ENCODE data around the gene TENT5A. TPM values are rescaled to one million over a fixed set of nuclear protein-coding genes. Genes with fewer than 3 reads are reported as not detected.
"Not testable (repeated sequence)": the region's sequence is repeated elsewhere in the genome, so short reads cannot be mapped to it uniquely, and the experiment has no call there.

Gene TENT5A
- total RNA-seq, 1 donor from 2014 or later = 8.9 TPM

- peak; percentile 57 for DNase-seq (ENCODE audit: low read depth)
Observed at GRCh38 chr6:81751388-81752083, 945 bp downstream of the TENT5A start.

DNA sequence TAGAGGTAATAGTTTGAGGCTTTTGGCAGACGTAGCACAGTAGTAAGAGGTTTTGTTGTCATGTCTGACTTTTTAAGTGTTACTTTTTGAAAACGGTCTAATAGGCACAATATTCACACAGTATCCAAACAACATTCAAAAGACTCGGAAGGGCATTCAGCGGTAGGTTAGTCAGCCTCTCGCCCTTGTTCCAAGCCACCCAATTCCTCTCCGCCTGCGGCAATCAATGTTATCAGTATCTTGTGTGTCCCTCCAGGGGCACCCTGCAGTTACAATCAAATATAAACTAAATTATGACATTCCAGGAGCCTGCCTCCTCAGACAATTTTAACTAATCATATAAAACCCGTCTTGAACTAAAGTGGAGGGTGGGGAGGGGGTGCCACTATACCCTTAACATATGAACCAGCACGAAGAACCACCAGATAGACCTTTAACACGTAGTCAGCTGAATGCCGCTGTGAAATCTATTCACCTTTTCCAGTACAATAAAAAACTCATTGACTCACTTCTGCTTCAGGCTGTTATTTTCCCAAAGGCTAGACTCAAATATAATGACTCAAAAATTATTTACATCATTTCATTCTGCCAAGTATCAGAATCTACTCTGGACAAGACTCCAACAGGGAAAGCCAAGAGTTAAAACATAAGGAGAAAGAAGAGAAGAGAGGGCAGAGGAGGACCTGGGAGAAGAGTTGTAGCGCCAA, 1.6 kb downstream of the TENT5A start:
- peak; percentile 24 for DNase-seq (ENCODE audit: low read depth)

GRCh38 chr6:81750200-81750599, 2.3 kb downstream of the TENT5A start:
- no peak for DNase-seq (ENCODE audit: low read depth)

GRCh38 chr6:81749707-81750106, 2.8 kb downstream of the TENT5A start:
- peak; percentile 61 for DNase-seq (ENCODE audit: low read depth)

GRCh38 chr6:81748994-81749393, 3.5 kb downstream of the TENT5A start:
- no peak for DNase-seq (ENCODE audit: low read depth)

GRCh38 chr6:81747327-81747726, 5.2 kb downstream of the TENT5A start:
- DNase-seq (ENCODE audit: low read depth) = no peak

DNA sequence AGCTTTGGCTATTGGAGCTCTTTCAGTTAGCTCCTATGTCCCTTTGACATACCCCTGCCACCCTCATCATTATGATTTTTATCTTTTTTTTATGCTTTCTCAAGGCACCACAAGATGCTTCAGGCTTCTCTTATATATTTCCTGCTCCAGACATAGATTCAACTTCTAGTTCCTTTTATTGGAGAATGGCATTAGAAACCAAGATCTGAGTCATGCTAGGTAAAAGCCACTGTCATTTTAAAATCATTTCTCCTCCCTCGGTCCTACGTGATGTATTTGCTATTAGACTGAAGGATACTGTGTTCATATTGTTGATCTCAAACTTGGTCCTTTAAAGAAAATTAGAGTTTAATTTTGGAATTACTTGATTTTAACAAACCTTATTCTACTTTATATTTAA, 8.3 kb downstream of the TENT5A start:
- no peak for DNase-seq (ENCODE audit: low read depth)

GRCh38 chr6:81743649-81744048, 8.8 kb downstream of the TENT5A start:
- no peak for DNase-seq (ENCODE audit: low read depth)

DNA sequence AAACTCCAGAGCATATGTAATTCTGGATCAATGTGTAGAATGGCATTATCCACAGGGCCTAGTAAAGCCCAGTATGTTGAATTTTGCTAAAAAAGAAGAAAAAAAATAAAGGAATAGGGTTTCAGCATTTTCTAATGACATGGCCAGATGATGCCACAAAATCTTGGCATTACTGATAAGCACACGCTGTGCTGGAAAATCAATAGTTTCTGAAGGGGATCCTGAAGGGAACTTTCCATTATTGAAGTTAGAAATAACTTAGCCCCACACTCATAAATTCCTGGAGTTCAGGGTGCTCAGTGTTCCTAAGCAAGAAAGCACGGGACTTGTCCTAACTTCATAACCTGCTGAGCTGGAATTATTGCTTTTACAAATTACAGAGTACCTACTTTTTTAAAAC, 10.8 kb downstream of the TENT5A start:
- DNase-seq (ENCODE audit: low read depth) = no peak

DNA sequence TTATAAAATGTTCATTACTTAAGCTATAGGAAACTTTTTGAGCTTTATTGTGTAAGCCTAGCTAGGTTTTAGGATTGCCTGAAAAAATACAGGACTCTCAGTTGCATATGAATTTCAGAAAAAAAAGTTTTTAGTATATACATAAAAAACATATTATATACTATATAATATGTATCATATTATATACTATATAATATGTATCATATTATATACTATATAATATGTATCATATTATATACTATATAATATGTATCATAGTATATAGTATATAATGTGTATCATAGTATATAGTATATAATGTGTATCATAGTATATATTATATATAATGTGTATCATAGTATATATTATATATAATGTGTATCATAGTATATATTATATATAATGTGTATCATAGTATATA, 11.9 kb downstream of the TENT5A start:
- not testable (repeated sequence) for DNase-seq (ENCODE audit: low read depth)

DNA sequence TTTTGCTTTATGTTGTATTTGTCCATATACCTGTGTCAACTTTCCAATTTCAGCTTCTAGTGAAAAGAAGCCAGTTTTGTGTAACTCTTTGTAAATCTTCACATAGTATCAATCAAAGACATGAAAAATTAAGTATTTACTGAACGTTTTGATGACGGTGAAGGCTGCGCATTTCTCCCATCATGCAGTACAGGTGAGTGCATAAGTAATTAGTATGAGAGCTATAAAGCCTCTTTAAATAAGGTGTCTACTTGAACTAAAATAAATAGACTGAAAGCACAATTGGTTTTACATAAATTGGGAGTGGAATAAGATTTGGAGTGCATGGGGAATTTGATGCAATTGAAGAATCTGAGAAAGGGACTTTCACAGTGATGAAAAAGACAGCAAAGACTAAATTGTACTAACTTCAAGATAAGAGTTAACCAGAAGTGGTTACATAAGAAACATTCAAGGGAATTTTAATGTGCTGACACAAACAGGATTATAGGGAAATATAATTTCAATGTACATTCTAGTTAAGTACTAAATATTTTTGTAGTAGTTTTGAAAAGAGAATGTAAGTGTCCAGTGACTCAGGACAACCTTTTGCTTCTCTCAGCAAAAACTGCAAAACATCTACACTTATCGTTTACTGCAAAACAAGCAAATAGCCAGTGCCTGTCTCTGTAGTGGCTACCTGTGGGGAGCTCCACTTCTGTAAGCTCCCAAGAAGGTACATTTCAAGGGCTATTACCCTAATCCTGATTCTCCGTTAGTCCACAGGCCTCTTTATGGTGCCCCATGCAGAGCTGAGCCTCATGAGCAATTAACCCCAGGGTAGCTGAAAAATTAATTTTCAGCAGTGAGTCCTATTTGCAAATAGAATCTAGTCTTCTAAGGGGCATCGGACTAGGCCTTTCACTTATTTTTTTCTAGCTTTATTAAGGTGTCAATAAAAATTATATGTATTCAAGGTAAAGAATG, 13.0 kb downstream of the TENT5A start:
- no peak for DNase-seq (ENCODE audit: low read depth)

DNA sequence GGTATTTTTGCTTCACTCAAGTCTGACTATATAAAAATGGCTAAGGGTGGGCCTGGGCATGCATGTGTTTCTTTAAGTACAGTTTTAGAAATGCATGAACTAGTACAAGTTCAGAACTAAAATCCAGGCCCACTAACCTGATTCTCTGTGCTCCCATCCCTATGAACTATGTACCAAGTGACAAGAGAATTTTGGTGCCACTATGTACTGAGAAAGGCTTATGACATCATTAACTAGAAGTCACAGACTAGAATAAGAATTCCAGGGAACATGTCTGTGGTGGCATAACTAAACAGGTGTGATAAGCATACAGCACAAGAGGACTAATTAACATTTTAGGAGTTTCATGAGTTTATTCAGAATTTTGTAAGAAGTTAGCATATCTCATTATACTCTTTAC, 16.1 kb downstream of the TENT5A start:
- DNase-seq (ENCODE audit: low read depth) = no peak

DNA sequence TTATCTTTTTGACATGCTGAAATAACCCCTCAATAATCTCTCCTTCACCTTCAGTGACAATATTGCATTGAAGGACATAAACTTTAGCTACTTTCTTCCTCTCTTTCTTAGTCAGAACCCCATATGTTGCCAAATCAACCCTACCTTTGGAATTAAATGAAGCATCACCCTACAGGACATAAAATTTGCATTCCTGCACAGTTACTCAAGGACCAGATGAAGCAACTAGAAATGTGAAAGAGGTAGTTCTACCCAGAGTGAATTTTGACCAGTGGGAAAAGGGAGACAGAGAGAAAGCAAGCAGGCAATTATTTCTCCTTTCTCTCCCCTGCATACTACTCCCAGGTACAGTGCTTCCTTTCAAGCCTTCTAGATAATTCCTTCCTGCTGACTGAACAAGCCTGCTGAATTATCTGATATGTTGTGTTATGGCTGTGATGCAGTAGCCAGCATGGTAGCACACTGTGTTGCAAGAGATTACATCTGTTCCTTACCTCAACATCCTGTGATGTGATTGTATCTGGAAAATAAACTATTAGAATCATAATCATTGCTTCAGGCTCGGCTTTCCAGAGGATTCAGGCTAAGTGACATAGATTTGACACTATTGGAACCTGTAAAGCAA, 16.6 kb downstream of the TENT5A start:
- no peak for DNase-seq (ENCODE audit: low read depth)

- DNase-seq (ENCODE audit: low read depth) = no peak
Observed at GRCh38 chr6:81734500-81735150, 17.9 kb downstream of the TENT5A start.

DNA sequence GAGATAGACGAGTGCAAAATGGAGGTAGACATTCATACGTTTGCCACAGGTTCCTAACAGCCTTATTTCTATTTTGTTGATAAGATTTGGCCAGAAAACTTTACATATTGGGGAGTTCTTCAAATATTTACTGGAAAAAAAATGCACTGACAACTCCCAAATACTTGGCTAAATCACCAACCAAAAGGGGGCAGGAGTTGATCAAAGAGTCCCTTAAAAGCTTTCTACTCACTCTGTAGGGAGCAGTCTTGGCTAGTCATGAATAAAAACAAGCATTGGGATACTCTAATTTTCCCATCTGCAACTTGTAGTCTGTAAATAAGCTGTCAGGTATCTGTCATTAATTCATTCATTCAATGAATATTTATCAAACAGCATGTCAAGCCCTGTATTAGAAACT, 18.4 kb downstream of the TENT5A start:
- DNase-seq (ENCODE audit: low read depth) = no peak

- DNase-seq (ENCODE audit: low read depth) = peak; percentile 60
Observed at GRCh38 chr6:81731814-81732213, 20.7 kb downstream of the TENT5A start.

DNA sequence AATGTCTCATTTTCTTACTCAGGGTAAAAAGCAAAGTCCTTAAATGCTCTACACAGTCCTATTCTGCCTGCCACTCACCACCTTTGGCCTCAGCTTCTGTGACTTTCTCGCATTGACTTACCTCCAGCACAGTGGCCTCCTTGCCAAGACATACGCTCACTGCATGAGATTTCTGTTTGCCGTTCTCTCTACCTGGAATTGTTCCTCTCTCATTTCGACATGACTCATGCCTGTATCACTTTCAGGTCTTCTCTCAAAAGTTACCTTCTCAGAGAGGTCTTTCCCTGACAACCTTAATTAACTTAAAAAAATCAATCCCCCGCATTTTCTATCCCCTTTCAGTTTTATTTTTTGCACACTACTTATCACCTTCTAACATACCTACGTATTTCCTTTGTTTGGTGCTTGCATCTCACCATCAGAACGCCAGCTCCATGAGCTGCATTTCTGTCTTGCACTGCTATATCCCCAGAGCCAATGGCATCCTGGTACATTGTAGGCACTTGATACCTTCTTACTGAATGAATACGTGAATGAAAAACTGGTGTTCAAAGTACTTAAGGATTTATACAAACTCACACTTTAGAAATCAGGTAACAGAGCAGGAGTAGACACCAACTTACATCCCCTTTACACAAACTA, 24.5 kb downstream of the TENT5A start:
- no peak for DNase-seq (ENCODE audit: low read depth)

DNA sequence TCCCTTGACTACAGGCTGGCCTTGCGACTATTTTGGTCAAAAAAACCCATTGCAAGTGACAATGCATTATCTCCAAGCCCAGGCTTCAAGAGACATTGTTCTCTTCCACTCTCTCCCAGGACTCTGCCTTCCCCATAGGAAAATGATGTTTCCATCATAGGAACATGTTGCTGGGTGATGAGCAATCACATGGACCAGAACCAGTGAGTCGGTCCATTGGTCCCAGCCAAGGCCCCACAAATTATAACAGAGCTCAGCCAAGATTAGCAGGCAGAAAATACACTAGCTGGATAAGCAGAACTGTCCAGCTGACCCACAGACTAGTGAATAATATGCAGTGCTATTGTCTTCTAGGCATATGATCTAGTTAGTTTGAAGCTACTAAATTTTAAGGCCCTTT, 27.4 kb downstream of the TENT5A start:
- no peak for DNase-seq (ENCODE audit: low read depth)

GRCh38 chr6:81722506-81723223, 29.8 kb downstream of the TENT5A start:
- DNase-seq (ENCODE audit: low read depth) = no peak

- DNase-seq (ENCODE audit: low read depth) = no peak
Observed at GRCh38 chr6:81720427-81720826, 32.1 kb downstream of the TENT5A start.
